HUES6 (cell line): ENCODE results near the gene VSTM4.

Source experiments
- H3K27ac ChIP-seq: 2 replicates; pipeline ENCODE4 v1.7.0; 2013; ENCODE audit warnings: low read depth, mild to moderate bottlenecking, low read length, inconsistent platforms
- H3K27me3 ChIP-seq: 2 replicates; pipeline ENCODE4 v1.6.1; 2013; ENCODE audit warnings: low read length; ENCODE audit not compliant: control insufficient read depth, insufficient read depth
- H3K36me3 ChIP-seq: 2 replicates; pipeline ENCODE4 v1.6.1; 2013; ENCODE audit warnings: low read length; ENCODE audit not compliant: control insufficient read depth, insufficient read depth
- H3K4me1 ChIP-seq: 2 replicates; pipeline ENCODE4 v1.6.1; 2013; ENCODE audit warnings: low read length; ENCODE audit not compliant: control insufficient read depth, insufficient read depth
- H3K4me3 ChIP-seq: 2 replicates; pipeline ENCODE4 v1.5.1; 2013; ENCODE audit warnings: low read depth, low read length
- H3K9ac ChIP-seq: one replicate; pipeline ENCODE4 v1.6.1; 2013; ENCODE audit warnings: mild to moderate bottlenecking, low read length
- H3K9me3 ChIP-seq: 2 replicates; pipeline ENCODE4 v1.6.1; 2013; ENCODE audit warnings: low read depth, low read length; ENCODE audit not compliant: control insufficient read depth, insufficient read depth

The VSTM4 gene

DNA sequence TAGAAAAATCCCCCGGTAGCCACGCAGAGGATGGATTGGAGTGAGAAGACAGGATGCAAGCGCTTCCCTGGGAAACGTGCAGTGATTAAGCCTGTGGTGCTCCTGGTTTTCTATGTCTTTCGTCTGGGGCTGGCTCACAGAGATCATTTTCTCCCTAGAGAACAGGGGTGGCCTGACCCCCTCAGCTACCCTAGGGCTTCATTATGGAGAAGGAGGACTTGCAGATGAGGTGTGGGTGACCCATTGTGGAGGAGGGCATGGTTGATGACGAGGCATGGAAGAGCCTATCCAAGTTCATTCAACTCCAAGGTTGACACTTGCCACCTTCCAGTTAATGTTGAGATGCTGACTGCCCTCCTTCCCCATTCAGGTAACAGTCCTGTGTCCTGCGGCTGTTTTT lies 75.9 kb downstream of the VSTM4 start:
- Histone ChIP-seq H3K27ac (no peak overlapping the region), H3K27me3 (no peaks in the 10 kb centered on the region), H3K4me3 (no peak overlapping the region), H3K9me3 (no peaks in the 10 kb centered on the region), H3K9ac (no peak overlapping the region), H3K36me3 (no peaks in the 10 kb centered on the region), H3K4me1 (no peaks in the 10 kb centered on the region)

DNA sequence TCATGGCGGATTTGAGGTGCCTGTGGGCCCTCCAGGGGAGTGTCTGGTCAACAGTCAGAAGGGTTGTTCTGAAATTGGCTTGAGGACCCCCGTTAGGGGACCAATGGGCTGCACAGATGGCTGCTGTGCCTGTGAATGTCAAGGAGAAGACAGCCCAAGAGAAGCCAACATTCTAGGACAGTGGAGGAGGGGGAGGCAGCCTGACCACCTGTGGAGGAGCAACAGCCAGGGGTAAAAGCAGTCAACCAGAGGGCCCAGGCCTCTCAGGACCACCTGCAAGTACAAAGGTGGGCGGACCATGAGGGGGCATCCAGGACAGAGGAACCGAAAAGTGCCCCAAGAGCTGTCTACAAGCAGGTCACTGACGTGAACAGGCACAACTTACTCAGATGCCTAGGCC lies 76.6 kb downstream of the VSTM4 start:
- Histone ChIP-seq H3K36me3 (no peaks in the 10 kb centered on the region), H3K9me3 (no peaks in the 10 kb centered on the region), H3K9ac (no peak overlapping the region), H3K4me3 (no peak overlapping the region), H3K27me3 (no peaks in the 10 kb centered on the region), H3K4me1 (no peaks in the 10 kb centered on the region), H3K27ac (no peak overlapping the region)

DNA sequence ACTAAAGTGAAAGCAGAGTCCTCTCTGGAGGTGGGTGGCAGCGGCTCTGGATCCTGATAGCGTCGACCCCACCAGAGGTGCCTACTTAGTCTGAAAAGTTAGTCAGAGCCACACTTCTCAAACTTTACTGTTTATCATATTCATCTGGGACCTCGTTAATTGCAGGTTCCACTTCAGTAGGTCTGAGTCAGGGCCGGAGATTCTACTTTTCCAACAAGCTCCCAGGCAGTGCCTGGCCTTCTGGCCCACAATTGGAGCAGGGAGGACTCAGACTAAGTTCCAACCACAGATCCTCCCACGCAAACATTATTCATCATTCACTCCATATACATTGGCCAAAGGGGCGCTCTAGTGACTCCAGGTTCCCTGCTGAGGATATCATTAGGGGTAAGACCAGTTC lies 78.1 kb downstream of the VSTM4 start:
- no peak overlapping the region for H3K9ac ChIP-seq
- H3K36me3 ChIP-seq = no peaks in the 10 kb centered on the region
- no peak overlapping the region for H3K27ac ChIP-seq
- no peak overlapping the region for H3K4me3 ChIP-seq
- no peaks in the 10 kb centered on the region for H3K4me1 ChIP-seq
- H3K9me3 ChIP-seq = no peaks in the 10 kb centered on the region
- no peaks in the 10 kb centered on the region for H3K27me3 ChIP-seq

DNA sequence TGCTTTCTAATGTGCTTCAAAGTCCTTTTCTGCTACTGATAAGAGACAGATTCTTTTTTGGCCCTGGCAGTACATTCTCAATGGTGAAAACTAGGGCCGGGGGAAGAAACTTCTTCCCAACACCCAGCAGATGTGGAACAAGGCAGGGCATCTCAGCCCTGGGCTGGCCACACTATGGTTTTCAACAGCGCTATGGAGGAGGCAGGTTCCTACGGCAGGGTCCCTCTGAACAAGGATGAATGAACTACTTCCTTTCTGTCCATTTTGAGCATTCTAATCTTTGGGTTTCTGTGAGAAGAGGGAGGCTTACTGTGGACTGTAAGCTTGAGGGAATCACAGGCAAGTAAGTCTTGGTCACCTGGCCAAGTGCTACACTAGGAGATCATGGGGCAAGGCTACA lies 78.7 kb downstream of the VSTM4 start:
- no peaks in the 10 kb centered on the region for H3K4me1 ChIP-seq
- H3K27ac ChIP-seq = no peak overlapping the region
- no peak overlapping the region for H3K9ac ChIP-seq
- H3K36me3 ChIP-seq = no peaks in the 10 kb centered on the region
- H3K27me3 ChIP-seq = no peaks in the 10 kb centered on the region
- no peak overlapping the region for H3K4me3 ChIP-seq
- no peaks in the 10 kb centered on the region for H3K9me3 ChIP-seq

DNA sequence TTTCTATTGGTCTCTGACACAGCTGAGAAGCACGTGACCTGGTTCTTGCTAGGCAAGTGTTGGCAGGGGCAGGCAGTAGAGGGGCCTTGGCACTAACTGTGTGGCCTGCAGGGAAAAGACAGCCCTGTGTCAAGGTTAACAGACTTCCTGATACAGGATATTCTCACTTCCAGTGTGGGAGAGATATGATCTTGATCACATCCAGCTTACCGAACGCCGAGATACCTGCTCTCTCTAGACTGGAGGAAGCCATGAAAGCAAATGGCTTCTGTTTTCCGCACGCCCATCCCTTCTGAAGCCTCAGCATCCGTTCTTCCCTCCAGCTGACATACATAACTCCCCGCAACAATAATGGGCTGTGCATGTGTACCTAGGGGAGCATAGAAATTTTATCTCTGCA lies 79.4 kb downstream of the VSTM4 start:
- Histone ChIP-seq H3K9ac (no peak overlapping the region), H3K27me3 (no peaks in the 10 kb centered on the region), H3K4me3 (no peak overlapping the region), H3K36me3 (no peaks in the 10 kb centered on the region), H3K4me1 (no peaks in the 10 kb centered on the region), H3K27ac (no peak overlapping the region), H3K9me3 (no peaks in the 10 kb centered on the region)

DNA sequence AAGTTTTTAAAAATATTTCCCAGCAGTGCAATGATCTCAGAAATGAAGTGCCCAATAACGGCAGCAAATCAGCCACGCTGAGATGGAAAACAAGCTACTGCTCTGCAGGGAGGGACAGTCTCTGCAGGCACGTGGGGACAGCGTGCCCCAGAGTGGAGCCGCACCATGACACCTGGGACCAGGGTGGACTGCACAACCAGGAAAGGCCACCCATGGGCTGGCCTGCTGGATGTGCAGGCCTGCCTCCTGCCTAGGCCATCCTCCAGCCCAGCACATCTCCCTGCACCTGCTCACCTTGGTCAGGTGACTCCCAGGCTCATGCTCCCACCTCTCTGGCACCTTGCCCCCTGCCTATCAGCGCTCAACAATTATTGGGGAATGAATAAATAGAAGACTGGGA lies 80.4 kb downstream of the VSTM4 start:
- Histone ChIP-seq H3K36me3 (no peaks in the 10 kb centered on the region), H3K27ac (no peak overlapping the region), H3K9ac (no peak overlapping the region), H3K4me3 (no peak overlapping the region), H3K9me3 (no peaks in the 10 kb centered on the region), H3K27me3 (no peaks in the 10 kb centered on the region), H3K4me1 (no peaks in the 10 kb centered on the region)

DNA sequence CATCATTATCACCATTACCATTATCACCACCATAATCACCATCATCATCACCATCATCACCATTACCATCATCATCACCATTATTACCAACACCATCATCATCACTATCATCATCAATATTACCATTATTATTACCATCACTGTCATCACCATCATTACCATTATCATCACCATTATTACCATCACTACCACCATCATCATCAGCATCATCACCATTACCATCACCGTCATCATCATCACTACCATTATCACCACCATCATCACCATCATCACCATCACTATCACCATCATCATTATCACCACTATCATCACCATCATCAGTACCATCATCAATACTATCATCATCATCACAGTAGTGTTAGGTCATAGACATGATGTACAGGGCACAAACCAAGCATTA lies 81.4 kb downstream of the VSTM4 start:
- no peak overlapping the region for H3K9ac ChIP-seq

DNA sequence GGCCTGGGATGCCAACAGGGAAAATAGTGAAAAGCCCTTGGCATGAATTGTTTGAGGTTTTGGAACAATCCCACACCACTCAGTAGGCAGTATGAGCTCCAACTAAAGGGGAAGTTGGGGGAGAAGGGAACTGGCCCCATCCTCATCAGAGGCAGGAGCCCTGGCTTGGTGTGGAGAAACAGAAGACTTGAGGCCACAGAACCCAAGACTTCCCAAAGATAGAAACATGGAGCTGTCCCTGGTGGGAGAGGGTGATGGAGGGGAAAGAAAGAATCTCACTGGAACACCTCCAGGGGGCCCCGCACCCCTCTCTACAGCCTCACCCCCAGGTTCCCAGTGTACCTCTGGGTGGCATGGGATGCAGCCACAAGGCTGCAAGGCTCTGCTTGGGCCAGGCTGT lies 85.7 kb downstream of the VSTM4 start:
- Histone ChIP-seq H3K4me1 (no peaks in the 10 kb centered on the region), H3K9ac (no peak overlapping the region), H3K27me3 (no peaks in the 10 kb centered on the region; the same call in 1 of the 2 replicates), H3K9me3 (no peaks in the 10 kb centered on the region), H3K27ac (no peak overlapping the region), H3K36me3 (no peaks in the 10 kb centered on the region), H3K4me3 (no peak overlapping the region)

More for the DNA sequence above, 81.4 kb downstream of the VSTM4 start:
- H3K4me1 ChIP-seq = no peaks in the 10 kb centered on the region
- no peak overlapping the region for H3K4me3 ChIP-seq
- H3K36me3 ChIP-seq = no peaks in the 10 kb centered on the region
- H3K27me3 ChIP-seq = no peaks in the 10 kb centered on the region
- no peaks in the 10 kb centered on the region for H3K9me3 ChIP-seq
- no peak overlapping the region for H3K27ac ChIP-seq

DNA sequence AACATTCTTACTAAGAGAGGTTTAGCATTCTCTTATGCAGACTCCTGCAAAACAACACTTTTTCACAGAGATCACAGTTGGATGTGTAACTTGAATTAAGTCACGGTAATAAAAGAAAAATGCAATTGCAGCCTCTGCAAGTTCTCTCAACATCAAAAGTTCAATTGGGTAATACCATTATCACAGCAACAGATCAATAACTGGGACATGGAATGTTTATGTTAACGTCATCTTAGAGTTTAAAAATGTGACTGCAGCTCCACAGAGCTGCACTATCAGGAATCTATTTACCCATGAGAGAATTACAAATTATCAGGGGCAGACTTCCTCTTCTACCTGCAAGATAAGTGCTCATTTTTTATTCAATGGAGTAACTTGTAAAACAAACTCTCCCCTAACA lies 86.7 kb downstream of the VSTM4 start:
- H3K9me3 ChIP-seq = no peaks in the 10 kb centered on the region
- H3K36me3 ChIP-seq = no peaks in the 10 kb centered on the region
- no peak overlapping the region for H3K9ac ChIP-seq
- no peaks in the 10 kb centered on the region; the same call in 1 of the 2 replicates for H3K27me3 ChIP-seq
- no peak overlapping the region for H3K27ac ChIP-seq
- H3K4me3 ChIP-seq = no peak overlapping the region
- no peaks in the 10 kb centered on the region for H3K4me1 ChIP-seq

DNA sequence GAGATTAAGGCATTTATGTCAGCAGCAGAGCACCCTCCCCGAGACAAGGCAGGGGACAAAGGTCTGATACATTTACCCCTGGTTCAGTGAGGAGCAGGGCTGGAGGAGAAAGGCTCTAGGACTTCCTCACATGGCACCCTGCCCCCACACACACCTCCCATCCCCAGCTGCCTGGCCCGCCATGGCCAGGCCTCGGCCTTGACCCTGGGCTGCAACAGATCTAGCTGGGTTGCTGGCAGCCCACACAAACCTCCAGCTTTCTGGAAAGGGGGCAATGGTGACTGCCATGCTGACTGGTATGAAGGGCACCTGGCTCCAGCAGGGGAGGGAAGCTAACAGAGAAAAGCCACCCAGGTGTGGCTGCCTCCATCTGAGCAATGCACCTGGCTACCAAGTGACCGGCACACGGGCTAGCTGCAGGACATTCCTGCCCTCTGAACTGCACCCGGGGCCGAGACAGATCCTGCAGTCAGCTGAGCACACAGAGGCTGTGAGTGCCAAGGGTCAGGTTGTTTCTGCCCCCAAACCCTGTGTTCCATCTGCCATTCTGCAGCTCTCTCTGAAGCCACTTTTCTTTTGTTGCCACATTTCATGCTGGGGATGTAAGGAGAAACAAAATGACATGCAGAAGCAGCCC lies 89.9 kb downstream of the VSTM4 start:
- Histone ChIP-seq H3K9me3 (no peaks in the 10 kb centered on the region), H3K9ac (no peak overlapping the region), H3K27me3 (no peaks in the 10 kb centered on the region; the same call in 1 of the 2 replicates), H3K36me3 (no peaks in the 10 kb centered on the region), H3K4me3 (no peak overlapping the region), H3K4me1 (no peaks in the 10 kb centered on the region), H3K27ac (no peak overlapping the region)

DNA sequence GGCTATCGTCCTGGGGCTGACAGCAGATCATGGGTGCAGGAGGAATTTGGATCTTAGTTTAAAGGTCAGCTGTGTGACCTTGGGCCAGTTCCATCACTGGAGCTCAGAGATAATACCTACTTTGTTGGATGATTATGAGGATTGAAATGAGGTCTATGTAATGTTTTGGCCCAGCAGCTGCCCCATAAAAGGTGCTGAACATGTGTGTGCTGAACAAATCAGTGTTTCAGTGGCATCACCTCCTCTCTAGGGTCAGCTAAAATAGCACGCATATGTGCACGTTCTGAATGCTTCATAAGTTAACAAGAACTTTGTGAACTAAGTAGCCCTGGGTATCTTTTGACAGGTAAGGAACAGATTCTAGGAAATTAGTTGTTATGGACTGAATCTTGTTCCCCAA lies 90.8 kb downstream of the VSTM4 start:
- Histone ChIP-seq H3K9me3 (no peaks in the 10 kb centered on the region), H3K9ac (no peak overlapping the region), H3K36me3 (no peaks in the 10 kb centered on the region), H3K27me3 (no peaks in the 10 kb centered on the region; the same call in 1 of the 2 replicates), H3K4me3 (no peak overlapping the region), H3K27ac (no peak overlapping the region), H3K4me1 (no peaks in the 10 kb centered on the region)

DNA sequence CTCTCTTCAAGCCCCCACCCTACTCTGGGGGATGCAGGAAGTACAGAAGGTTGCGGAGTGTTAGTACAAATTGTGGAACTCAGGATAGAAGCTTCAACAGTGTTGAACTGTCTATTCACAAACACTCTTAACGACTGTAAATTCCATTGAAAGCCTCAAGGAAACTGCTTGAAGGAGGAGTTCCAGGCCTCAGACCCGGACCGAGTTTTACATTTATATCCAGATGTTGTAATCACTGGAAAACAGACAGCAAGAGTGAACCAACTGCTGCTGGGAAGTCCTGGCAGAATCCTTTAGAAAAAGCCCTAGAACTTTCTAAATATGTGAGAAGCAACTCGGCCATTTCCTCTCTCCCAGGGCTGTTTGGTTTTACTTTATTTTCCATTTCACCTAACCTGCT lies 91.6 kb downstream of the VSTM4 start:
- Histone ChIP-seq H3K27me3 (no peaks in the 10 kb centered on the region; the same call in 1 of the 2 replicates), H3K27ac (no peak overlapping the region), H3K4me1 (no peaks in the 10 kb centered on the region), H3K36me3 (no peaks in the 10 kb centered on the region), H3K4me3 (no peak overlapping the region), H3K9ac (no peak overlapping the region), H3K9me3 (no peaks in the 10 kb centered on the region)
